H1 (cell line): Measurements from ENCODE around the gene ABCA13. TPM values are rescaled to one million over a fixed set of nuclear protein-coding genes. Genes with fewer than 3 reads are reported as not detected.

Source experiments
- CTCF ChIA-PET: fragments of 300-600 bp; sonication (Branson Sonifier 250); formaldehyde crosslinking; loops from one replicate; lab custom pipeline; 2021; ENCODE audit not compliant: partially characterized antibody; lab: Charles Lee
- POLR2A ChIA-PET: fragments of 300-600 bp; sonication (Branson Sonifier 250); formaldehyde crosslinking; loops from one replicate; lab custom pipeline; 2021; ENCODE audit warnings: inconsistent platforms; ENCODE audit not compliant: partially characterized antibody; lab: Charles Lee
- DNase-seq, 2 experiments: peaks; one replicate each; pipeline versions ENCODE4 v3.0.0 to v3.0.0-alpha.2; 2010 to 2022; ENCODE audit warnings: low spot score in 2 of 2, low read depth in 1 of 2, mixed read lengths in 1 of 2
- FAIRE-seq: peaks from 2 replicates; lab custom pipeline; 2011; peaks lifted over from hg19 to GRCh38; lab: Jason Lieb, UNC
- H2AFZ ChIP-seq: 2 replicates; pipeline ENCODE4 v1.8.1; 2012; ENCODE audit warnings: low read length, inconsistent platforms
- H2AK5ac ChIP-seq: 2 replicates; pipeline ENCODE4 v1.6.1; 2013; ENCODE audit warnings: low read depth, low read length
- H2BK120ac ChIP-seq: replicated peaks from 2 replicates; pipeline ENCODE3; 2013; ENCODE audit warnings: low read depth, low read length, inconsistent platforms
- H2BK12ac ChIP-seq: 2 replicates; pipeline ENCODE4 v1.6.1; 2013; ENCODE audit warnings: low read depth, low read length
- H2BK15ac ChIP-seq: 2 replicates; pipeline ENCODE4 v1.6.1; 2013; ENCODE audit warnings: low read length
- H2BK20ac ChIP-seq: 2 replicates; pipeline ENCODE4 v1.6.1; 2013; ENCODE audit warnings: low read length
- H2BK5ac ChIP-seq: 2 replicates; pipeline ENCODE4 v1.6.1; 2013; ENCODE audit warnings: low read depth, low read length
- H3K14ac ChIP-seq: 2 replicates; pipeline ENCODE4 v1.6.1; 2013; ENCODE audit warnings: inconsistent platforms; ENCODE audit not compliant: insufficient read length
- H3K18ac ChIP-seq: 2 replicates; pipeline ENCODE4 v1.6.1; 2013; ENCODE audit warnings: low read length; ENCODE audit errors: extremely low read depth
- H3K23ac ChIP-seq: 2 replicates; pipeline ENCODE4 v1.6.1; 2013; ENCODE audit warnings: inconsistent platforms; ENCODE audit not compliant: insufficient read length
- H3K23me2 ChIP-seq: 2 replicates; pipeline ENCODE4 v1.6.1; 2013; ENCODE audit warnings: low read depth, low read length
- H3K27ac ChIP-seq: 2 replicates; pipeline ENCODE4 v1.6.1; 2011; ENCODE audit warnings: low read depth, low read length, inconsistent platforms
- H3K27me3 ChIP-seq, 4 experiments: replicated peaks in 1 of 4; 1 replicate in 1 of 4; 2 replicates in 3 of 4; pipeline versions ENCODE4 v1.6.1 to v1.8.1; 2011 to 2013; ENCODE audit warnings: low read length in 3 of 4, mild to moderate bottlenecking in 3 of 4, inconsistent platforms in 2 of 4, mixed read lengths in 2 of 4, moderate library complexity in 1 of 4; ENCODE audit not compliant: control insufficient read depth in 3 of 4, insufficient read depth in 3 of 4; ENCODE audit errors: extremely low read depth in 1 of 4
- H3K36me3 ChIP-seq, 4 experiments: 2 replicates each; pipeline versions ENCODE4 v1.6.1 to v1.8.1; 2011 to 2013; ENCODE audit warnings: mild to moderate bottlenecking in 4 of 4, low read length in 3 of 4, moderate library complexity in 2 of 4, control low read depth in 1 of 4, inconsistent platforms in 1 of 4; ENCODE audit not compliant: insufficient read depth in 4 of 4, control insufficient read depth in 2 of 4
- H3K4ac ChIP-seq: replicated peaks from 2 replicates; pipeline ENCODE3; 2013; ENCODE audit warnings: low read length, low read depth, mixed read lengths, inconsistent platforms; ENCODE audit not compliant: insufficient read length
- H3K4me1 ChIP-seq, 4 experiments: replicated peaks in 1 of 4; 1 replicate in 1 of 4; 2 replicates in 3 of 4; pipeline versions ENCODE4 v1.6.1 to v1.8.1; 2011 to 2013; ENCODE audit warnings: low read length in 3 of 4, inconsistent platforms in 2 of 4, mixed read lengths in 1 of 4; ENCODE audit not compliant: insufficient read depth in 4 of 4, control insufficient read depth in 3 of 4
- H3K4me2 ChIP-seq, 2 experiments: 2 replicates each; pipeline versions ENCODE4 v1.6.1 to v1.8.1; 2011 to 2013; ENCODE audit warnings: low read depth in 2 of 2, low read length in 2 of 2, control low read depth in 1 of 2, inconsistent platforms in 1 of 2, mild to moderate bottlenecking in 1 of 2; ENCODE audit not compliant: insufficient read depth in 1 of 2
- H3K4me3 ChIP-seq, 4 experiments: fragments of 200-600, 300-600 bp in 1 of 4; sonication (generic), shearing (Covaris generic), sonication (Bioruptor Twin) in 1 of 4; 2 replicates each; pipeline versions ENCODE4 v1.5.1 to v1.8.1; 2011 to 2016; ENCODE audit warnings: low read length in 4 of 4, low read depth in 3 of 4, control low read depth in 2 of 4, inconsistent platforms in 2 of 4, mild to moderate bottlenecking in 2 of 4, mixed read lengths in 1 of 4, moderate library complexity in 1 of 4; ENCODE audit not compliant: insufficient read depth in 2 of 4; ENCODE audit errors: extremely low read depth in 1 of 4
- H3K56ac ChIP-seq: replicated peaks from 2 replicates; pipeline ENCODE3; 2013; ENCODE audit warnings: low read depth, mild to moderate bottlenecking, mixed read lengths, low read length, inconsistent platforms; ENCODE audit not compliant: insufficient read length
- H3K79me1 ChIP-seq: 2 replicates; pipeline ENCODE4 v1.6.1; 2013; ENCODE audit warnings: low read depth, low read length, control low read depth
- H3K79me2 ChIP-seq, 2 experiments: 2 replicates each; pipeline versions ENCODE4 v1.6.1 to v1.8.1; 2012 to 2013; ENCODE audit warnings: low read length in 2 of 2, mild to moderate bottlenecking in 2 of 2, inconsistent platforms in 1 of 2; ENCODE audit not compliant: insufficient read depth in 2 of 2, control insufficient read depth in 1 of 2
- H3K9ac ChIP-seq, 4 experiments: replicated peaks in 1 of 4; 1 replicate in 1 of 4; 2 replicates in 3 of 4; pipeline versions ENCODE4 v1.6.1 to v1.8.1; 2011 to 2013; ENCODE audit warnings: low read depth in 3 of 4, low read length in 3 of 4, control low read depth in 2 of 4, mild to moderate bottlenecking in 2 of 4, moderate library complexity in 2 of 4, inconsistent platforms in 1 of 4; ENCODE audit errors: extremely low read depth in 1 of 4
- H3K9me3 ChIP-seq, 2 experiments: 2 replicates each; pipeline versions ENCODE4 v1.6.1 to v1.8.1; 2012 to 2013; ENCODE audit warnings: mild to moderate bottlenecking in 2 of 2, moderate library complexity in 2 of 2, control low read depth in 1 of 2, inconsistent platforms in 1 of 2, low read depth in 1 of 2, low read length in 1 of 2, mixed read lengths in 1 of 2; ENCODE audit not compliant: insufficient read depth in 2 of 2
- H4K20me1 ChIP-seq, 2 experiments: replicated peaks in 1 of 2; 2 replicates each; pipeline versions ENCODE3 to v1.8.1; 2011 to 2013; ENCODE audit warnings: inconsistent platforms in 2 of 2, low read length in 2 of 2, mild to moderate bottlenecking in 1 of 2; ENCODE audit not compliant: insufficient read depth in 2 of 2, control insufficient read depth in 1 of 2
- H4K5ac ChIP-seq: 2 replicates; pipeline ENCODE4 v1.6.1; 2013; ENCODE audit warnings: low read length, low read depth, mixed read lengths, inconsistent platforms; ENCODE audit not compliant: insufficient read length
- H4K8ac ChIP-seq: 2 replicates; pipeline ENCODE4 v1.8.0; 2013; ENCODE audit warnings: mild to moderate bottlenecking, moderate library complexity, low read length, inconsistent platforms; ENCODE audit not compliant: insufficient read depth; ENCODE audit errors: extremely low read depth
- H4K91ac ChIP-seq: replicated peaks from 2 replicates; pipeline ENCODE3; 2013; ENCODE audit warnings: low read length, mixed read lengths, inconsistent platforms; ENCODE audit not compliant: insufficient read length
- CBX5 ChIP-seq: fragments of 300-800, 300-1000 bp; sonication (generic); IDR thresholded peaks from 2 replicates; pipeline ENCODE4 v1.7.1; 2016; ENCODE audit warnings: antibody characterized with exemption, low read length, low read depth
- SP4 ChIP-seq: IDR thresholded peaks from 2 replicates; pipeline ENCODE4 v1.6.1; 2012; ENCODE audit warnings: low read length, inconsistent platforms
- TCF12 ChIP-seq: IDR thresholded peaks from 2 replicates; pipeline ENCODE4 v1.6.1; 2011; ENCODE audit warnings: low read depth, mild to moderate bottlenecking, low read length
- WGBS, 2 experiments: shearing (Covaris generic) in 1 of 2; methylation state at CpG; one replicate each; pipeline versions ENCODE4 v1.1.6 to v1.1.7; 2013 to 2015; ENCODE audit warnings: low lambda C conversion rate in 2 of 2, mixed read lengths in 2 of 2, inconsistent platforms in 1 of 2, low coverage in 1 of 2, missing lambda C conversion rate in 1 of 2; ENCODE audit not compliant: insufficient replicate concordance in 2 of 2, insufficient coverage in 1 of 2, insufficient read length in 1 of 2; ENCODE audit errors: extremely low coverage in 1 of 2, missing lambda C conversion rate in 1 of 2; 5-methylcytosine and 5-hydroxymethylcytosine counted together
- polyA plus RNA-seq, 7 experiments: library from polyadenylated mRNA; depleted of rRNA in 3 of 7; stranded (reverse) in 5 of 7; unstranded in 2 of 7; fragments of >200 nt in 5 of 7; fragments of 200-250 nt in 2 of 7; gene quantifications; 1 replicate in 5 of 7; 2 replicates in 1 of 7; 4 replicates in 1 of 7; pipeline versions ENCODE4 v1.2.1 to v1.2.3, GENCODE V29; 2011 to 2013; ENCODE audit warnings: missing spikeins in 2 of 7, mixed read lengths in 2 of 7
- total RNA-seq: library from RNA; stranded (reverse); fragmentation: NEBNext Ultra II Directional; extraction: Animal tissue kit (Norgen Biotek cat#: 25700); gene quantifications from 2 replicates; pipeline ENCODE4 v1.2.1, GENCODE V29; 2021

The ABCA13 gene
- total and polyA plus RNA-seq, 2 of the 8 experiments (the other 6 are each of a cell fraction or from before 2014, with no cell fraction given) = 0.07 to 0.09 TPM

- H4K91ac ChIP-seq = no peak overlapping the region
- no peak overlapping the region for H3K4me2 ChIP-seq
- no peak overlapping the region for H2AFZ ChIP-seq
- H2BK12ac ChIP-seq = no peak overlapping the region
- ChIA-PET CTCF (no interaction called here), POLR2A (no interaction called here)
- H3K9me3 ChIP-seq = peaks cover 2 to 11% of the 10 kb centered on the region in 2 experiments; a peak in 3 of 4 replicates
- WGBS, 2 experiments = 91% methylated on average over 2 of the region's 2 CpGs; no CpG with 5 or more reads in 1 of the 2 experiments
- H3K14ac ChIP-seq = no peak overlapping the region
- no peaks in the 10 kb centered on the region for H3K79me1 ChIP-seq
- no peak overlapping the region for H4K5ac ChIP-seq
- no peak overlapping the region for H3K4me3 ChIP-seq
- no peak overlapping the region for H2BK20ac ChIP-seq
- TF ChIP-seq SP4 = no peak
- TF ChIP-seq CBX5 = no peak
- no peak for TF ChIP-seq TCF12
- H3K4ac ChIP-seq = no peak overlapping the region
- H3K23ac ChIP-seq = no peak overlapping the region
- no peak for FAIRE-seq
- no peaks in the 10 kb centered on the region for H3K4me1 ChIP-seq
- H3K27ac ChIP-seq = no peak overlapping the region
- no peak overlapping the region for H2BK15ac ChIP-seq
- no peak overlapping the region for H3K18ac ChIP-seq
- no peak overlapping the region for H3K56ac ChIP-seq
- H3K36me3 ChIP-seq = no peaks in the 10 kb centered on the region; a peak in 1 of 8 replicates
- no peak overlapping the region for H2BK120ac ChIP-seq
- H3K23me2 ChIP-seq = no peaks in the 10 kb centered on the region
- H4K20me1 ChIP-seq = no peaks in the 10 kb centered on the region
- no peaks in the 10 kb centered on the region for H3K27me3 ChIP-seq
- H2AK5ac ChIP-seq = no peak overlapping the region
- H3K9ac ChIP-seq = no peak overlapping the region
- no peak overlapping the region for H2BK5ac ChIP-seq
- no peak overlapping the region for H4K8ac ChIP-seq
- H3K79me2 ChIP-seq = no peaks in the 10 kb centered on the region
- no peak for DNase-seq
These were observed 509.7 kb downstream of the ABCA13 start for GRCh38 chr7:48681006-48681405.
